SH-SY5Y (cell line): Measurements from ENCODE around the gene KIAA1328.

Experiments
- GATA2 ChIP-seq: IDR thresholded peaks from 2 replicates; pipeline ENCODE4 v1.6.1; 2011; ENCODE audit warnings: mild to moderate bottlenecking, low read depth, low read length
- GATA3 ChIP-seq: IDR thresholded peaks from 2 replicates; pipeline ENCODE4 v1.6.1; 2011; ENCODE audit warnings: low read depth, mild to moderate bottlenecking, low read length, moderate library complexity

DNA sequence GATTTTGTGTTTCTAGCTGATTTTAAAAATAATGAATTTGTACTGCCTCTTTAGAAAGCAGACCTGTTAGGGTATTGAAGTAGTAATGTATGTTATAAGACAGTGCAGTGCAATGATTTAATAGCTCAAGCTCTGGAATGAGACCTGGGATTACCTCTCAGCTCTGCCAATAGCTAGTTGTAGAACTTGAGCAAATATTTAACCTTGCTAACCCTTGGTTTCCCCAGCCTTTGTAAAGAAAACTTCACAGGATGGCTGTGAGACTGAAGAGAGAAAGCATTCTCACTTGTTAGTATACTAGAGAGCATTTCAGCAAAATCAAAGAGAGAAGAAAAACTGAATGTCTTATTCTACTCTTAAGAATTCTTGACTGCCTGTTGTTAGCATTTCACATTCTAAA is 293.9 kb downstream of the KIAA1328 start:
- no peak for TF ChIP-seq GATA2
- TF ChIP-seq GATA3: no peak
